Measurements from ENCODE around the gene C1orf35.

The C1orf35 gene

DNA sequence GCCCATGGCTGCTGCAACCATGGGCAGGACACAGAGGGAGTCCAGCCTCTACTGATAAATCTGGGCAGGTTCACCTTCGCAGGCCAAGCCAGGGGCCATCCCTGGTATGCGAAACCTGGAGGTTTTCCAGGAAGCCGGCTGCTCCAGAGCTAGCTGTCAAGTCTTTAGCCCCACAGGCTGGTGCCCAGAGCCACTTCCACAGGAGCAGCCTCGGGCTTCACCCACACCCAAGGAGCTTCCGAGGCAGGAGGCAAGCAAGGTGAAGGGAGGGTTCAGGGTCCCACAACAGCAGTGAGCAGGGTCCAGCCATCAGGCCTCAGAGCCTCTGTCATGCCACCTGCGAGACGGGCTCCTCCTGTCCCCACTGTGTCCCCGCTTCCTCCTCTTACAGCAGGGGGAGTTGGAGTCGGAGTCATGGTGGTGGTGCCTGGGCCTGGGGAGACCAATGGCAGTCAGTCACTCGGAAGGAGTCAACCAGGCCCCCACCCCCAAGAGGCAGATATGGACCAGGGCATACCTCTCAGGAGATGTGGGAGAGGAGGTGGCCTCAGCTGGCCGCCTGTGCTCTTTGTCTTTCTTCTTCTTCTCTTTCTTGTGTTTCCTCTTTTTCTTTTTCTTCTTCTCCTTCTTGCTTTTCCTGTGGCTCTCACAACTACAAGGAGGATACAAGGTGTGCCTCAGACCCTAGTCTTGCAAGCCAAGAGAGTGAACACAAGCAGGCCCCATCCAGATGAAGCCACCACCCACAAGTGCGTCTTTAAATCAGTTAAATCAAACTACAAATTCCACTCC, 2.1 kb downstream of the C1orf35 start:
- DNase-seq (ENCODE audit: low spot score), result peak; percentile 25
- no peak for TF ChIP-seq CTCF (IDR thresholded peaks at IDR 0.05; ENCODE audit: extremely low read depth, insufficient read depth, missing control alignments)
- in situ Hi-C loops (cut with MboI; ENCODE audit: low pct_unique_long_range_greater_than_20kb, low sequenced_read_pairs, unreplicated experiment), result no loop called here

DNA sequence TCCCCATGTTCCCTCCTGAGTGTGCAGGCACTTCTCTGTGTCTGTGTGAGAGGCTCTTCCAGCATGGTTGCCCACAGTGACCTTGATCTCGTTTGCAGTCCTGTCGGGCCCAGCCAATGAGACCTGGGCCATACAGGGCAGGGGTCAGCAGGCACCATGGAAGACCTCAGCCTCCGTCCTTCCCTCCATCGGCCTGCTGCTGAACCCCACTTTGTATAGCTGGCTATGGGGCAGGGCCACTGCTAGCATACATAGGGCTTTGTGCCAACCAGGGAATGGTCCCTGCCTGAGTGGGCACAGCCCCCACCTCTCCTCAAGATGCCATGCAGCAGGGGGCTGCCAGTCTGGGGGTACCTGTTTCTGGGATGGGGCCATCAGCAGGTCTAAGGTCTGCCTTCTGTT, 3.8 kb downstream of the C1orf35 start:
- DNase-seq (ENCODE audit: low spot score), result peak; percentile 12
- in situ Hi-C loops (cut with MboI; ENCODE audit: low pct_unique_long_range_greater_than_20kb, low sequenced_read_pairs, unreplicated experiment), result no loop called here
- no peak for TF ChIP-seq CTCF (IDR thresholded peaks at IDR 0.05; ENCODE audit: extremely low read depth, insufficient read depth, missing control alignments)

- in situ Hi-C loops (cut with MboI; ENCODE audit: low pct_unique_long_range_greater_than_20kb, low sequenced_read_pairs, unreplicated experiment), result no loop called here
Measured at GRCh38 chr1:228098323-228098931, 4.7 kb downstream of the C1orf35 start.

DNA sequence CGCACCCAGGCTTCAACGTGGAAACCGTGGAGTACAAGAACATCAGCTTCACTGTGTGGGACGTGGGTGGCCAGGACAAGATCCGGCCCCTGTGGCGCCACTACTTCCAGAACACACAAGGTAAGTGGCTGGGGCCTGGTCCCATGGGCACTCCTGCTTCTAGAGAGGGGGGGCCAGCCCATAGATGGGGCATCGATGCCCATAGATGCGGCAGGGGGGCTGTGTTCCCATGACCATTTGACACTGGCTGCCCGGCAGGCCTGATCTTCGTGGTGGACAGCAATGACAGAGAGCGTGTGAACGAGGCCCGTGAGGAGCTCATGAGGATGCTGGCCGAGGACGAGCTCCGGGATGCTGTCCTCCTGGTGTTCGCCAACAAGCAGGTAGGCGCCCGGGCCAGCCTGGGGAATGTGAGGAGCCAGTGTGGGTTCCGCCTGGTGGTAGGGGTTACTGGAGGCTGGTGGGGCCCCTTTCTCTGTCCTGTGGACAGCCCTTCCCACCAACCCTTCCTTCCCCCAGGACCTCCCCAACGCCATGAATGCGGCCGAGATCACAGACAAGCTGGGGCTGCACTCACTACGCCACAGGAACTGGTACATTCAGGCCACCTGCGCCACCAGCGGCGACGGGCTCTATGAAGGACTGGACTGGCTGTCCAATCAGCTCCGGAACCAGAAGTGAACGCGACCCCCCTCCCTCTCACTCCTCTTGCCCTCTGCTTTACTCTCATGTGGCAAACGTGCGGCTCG, 5.6 kb downstream of the C1orf35 start:
- in situ Hi-C loops (cut with MboI; ENCODE audit: low pct_unique_long_range_greater_than_20kb, low sequenced_read_pairs, unreplicated experiment), result no loop called here
- DNase-seq (ENCODE audit: low spot score), result peak; percentile 5
- TF ChIP-seq CTCF (IDR thresholded peaks at IDR 0.05; ENCODE audit: extremely low read depth, insufficient read depth, missing control alignments), result no peak

More at GRCh38 chr1:228098323-228098931, 4.7 kb downstream of the C1orf35 start:
- no peak for TF ChIP-seq CTCF (IDR thresholded peaks at IDR 0.05; ENCODE audit: extremely low read depth, insufficient read depth, missing control alignments)
- peak; percentile 2 for DNase-seq (ENCODE audit: low spot score)

DNA sequence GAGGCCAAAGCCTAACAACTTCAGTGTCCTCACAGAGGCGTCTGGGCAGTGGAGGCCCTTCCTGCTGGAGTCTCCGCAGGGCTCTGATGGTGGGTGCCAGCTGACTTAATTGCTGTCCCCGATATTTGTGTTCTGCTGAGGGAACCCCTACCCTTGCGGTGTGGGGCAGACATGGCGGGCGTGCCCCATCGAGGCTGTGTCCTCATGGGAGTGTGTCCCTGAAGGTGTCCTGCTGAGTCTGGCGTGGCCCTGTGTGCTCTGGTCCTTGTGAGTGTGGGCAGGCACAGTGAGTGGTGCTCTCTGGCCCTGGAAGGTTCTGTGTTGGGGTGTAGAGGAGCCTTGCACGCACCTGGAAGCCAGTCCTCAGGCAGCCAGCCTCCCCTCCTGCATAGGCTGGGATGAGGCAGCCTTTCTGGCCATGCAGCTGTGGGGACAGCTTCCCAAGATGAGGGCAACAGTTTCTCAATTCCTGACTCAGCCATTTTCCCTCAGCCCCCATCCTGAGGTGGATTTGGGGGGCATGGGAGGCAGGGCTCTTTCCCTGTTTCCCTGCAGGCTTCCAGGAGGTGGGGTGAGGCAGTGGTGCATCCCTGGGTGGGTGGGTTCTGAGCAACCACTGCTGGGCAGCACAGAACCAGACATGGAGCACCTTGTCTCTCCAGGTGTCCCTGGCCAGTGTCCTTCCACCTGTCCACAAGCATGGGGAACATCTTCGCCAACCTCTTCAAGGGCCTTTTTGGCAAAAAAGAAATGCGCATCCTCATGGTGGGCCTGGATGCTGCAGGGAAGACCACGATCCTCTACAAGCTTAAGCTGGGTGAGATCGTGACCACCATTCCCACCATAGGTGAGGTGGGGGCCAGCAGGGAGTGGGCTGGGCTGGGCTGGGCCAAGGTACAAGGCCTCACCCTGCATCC, 6.5 kb downstream of the C1orf35 start:
- peak; percentile 9 for DNase-seq (ENCODE audit: low spot score)
- TF ChIP-seq CTCF (IDR thresholded peaks at IDR 0.05; ENCODE audit: extremely low read depth, insufficient read depth, missing control alignments), result no peak
- in situ Hi-C loops (cut with MboI; ENCODE audit: low pct_unique_long_range_greater_than_20kb, low sequenced_read_pairs, unreplicated experiment), result no loop called here

DNA sequence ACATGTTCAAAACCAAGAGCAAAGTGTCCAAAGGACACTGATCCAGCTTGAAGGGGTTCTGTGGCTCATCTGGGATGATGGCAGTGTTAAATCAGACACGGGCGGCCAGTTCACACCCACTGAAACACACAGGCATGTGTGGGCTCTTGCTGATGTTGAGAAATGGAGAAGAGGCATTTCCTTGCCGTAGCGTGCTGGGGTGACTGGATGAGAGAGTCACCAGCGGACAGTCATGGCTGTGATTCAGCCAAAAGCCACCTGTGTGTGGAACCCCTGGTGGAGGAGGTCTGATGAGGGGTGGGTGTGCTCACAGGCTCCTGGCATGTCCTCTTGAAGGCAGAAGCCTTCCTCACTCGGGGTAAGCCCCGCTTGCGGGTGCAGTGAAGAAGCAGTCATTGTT, 7.2 kb downstream of the C1orf35 start:
- peak; percentile 8 for DNase-seq (ENCODE audit: low spot score)
- no peak for TF ChIP-seq CTCF (IDR thresholded peaks at IDR 0.05; ENCODE audit: extremely low read depth, insufficient read depth, missing control alignments)
- in situ Hi-C loops (cut with MboI; ENCODE audit: low pct_unique_long_range_greater_than_20kb, low sequenced_read_pairs, unreplicated experiment), result no loop called here

Data from GM13977 (cell line).